ENCODE measurements around the gene UMAD1.
A peak's percentile ranks its signal among the peaks of the same experiment; 100 is the strongest.

The UMAD1 gene

GRCh38 chr7:7907306-7907705 is 266.8 kb downstream of the UMAD1 start:
- no peak for DNase-seq

- DNase-seq: no peak
Observed at GRCh38 chr7:7908622-7909145, 268.1 kb downstream of the UMAD1 start.

DNA sequence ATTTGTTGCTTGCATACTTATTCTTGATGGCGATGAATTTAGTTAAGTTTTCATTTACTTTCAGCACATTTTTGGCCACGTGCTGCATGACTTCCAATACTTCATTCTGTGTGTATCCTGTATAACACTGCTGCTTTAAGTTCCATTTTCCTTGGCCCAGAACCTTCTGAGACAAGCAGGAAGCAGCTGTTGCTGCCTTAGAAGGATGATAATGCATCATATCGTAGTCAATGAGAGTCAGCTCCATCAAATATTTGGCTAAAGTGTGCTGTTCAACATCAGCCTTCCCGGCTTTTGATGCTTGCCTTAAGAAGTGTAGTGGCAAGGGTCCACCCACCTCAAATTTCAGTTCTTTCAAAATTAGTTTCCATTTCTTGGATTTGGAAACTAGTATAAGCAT is 268.8 kb downstream of the UMAD1 start:
- no peak for DNase-seq

GRCh38 chr7:7911369-7912123 is 271.0 kb downstream of the UMAD1 start:
- no peak for DNase-seq

DNA sequence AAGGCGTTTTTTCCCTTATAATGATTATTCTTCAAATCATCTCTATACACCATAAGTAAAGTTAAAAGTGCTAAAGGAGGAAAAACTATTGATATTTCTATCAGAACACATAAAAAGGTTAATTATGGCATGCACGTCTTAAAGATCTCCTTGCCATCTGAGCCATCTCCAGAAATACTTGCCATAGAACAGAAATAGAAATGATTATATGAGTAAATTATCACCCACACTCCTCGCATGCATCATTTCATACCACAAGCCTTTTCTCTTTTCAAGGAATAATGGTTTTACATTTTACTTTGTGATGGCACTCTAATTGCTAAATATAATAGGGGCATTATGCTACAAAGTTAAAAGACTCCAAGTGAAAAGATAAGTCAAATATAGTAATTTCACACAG is 272.4 kb downstream of the UMAD1 start:
- DNase-seq: no peak

DNA sequence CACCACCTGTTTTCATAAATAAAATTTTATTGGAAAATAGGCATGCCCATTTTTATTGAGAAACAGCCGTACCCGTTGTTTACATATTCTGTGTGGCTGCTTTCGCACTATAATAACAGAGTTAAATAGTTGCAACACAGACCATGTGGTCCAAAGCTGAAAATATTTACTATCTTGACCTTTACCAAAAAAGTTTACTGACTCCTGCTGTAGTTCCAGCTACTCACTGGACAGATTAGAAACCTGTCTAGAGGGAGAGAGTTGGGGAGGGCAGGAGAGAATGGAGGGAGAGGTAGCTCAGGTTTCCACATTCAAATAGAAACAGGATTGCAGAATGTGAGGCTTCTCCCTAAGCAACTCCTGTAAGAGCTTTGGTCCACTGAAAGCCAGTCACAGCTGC is 273.0 kb downstream of the UMAD1 start:
- no peak for DNase-seq

- no peak for DNase-seq
Observed at GRCh38 chr7:7914547-7914946, 274.0 kb downstream of the UMAD1 start.

DNA sequence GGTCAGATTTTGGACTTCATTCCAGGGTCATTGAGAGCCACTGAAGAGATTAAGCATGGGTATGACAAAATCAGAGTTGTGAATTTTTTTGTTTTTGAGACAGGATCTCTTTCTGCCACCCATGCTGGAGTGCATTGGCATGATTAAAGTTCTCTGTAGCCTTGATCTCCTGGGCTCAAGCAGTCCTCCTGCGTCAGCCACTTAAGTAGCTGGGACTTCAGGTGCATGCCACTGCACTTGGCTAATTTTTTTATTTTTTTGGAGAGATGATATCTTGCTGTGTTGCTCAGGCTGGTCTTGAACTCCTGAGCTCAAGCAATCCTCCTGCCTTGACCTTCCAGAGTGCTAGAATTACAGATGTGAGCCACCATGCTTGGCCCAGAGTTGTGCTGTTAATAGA is 275.5 kb downstream of the UMAD1 start:
- DNase-seq: no peak

- no peak for DNase-seq
Observed at GRCh38 chr7:7917593-7917992, 277.0 kb downstream of the UMAD1 start.

- no peak for DNase-seq
Observed at GRCh38 chr7:7918736-7919448, 278.3 kb downstream of the UMAD1 start.

GRCh38 chr7:7919449-7919945 is 278.9 kb downstream of the UMAD1 start:
- no peak for DNase-seq

DNA sequence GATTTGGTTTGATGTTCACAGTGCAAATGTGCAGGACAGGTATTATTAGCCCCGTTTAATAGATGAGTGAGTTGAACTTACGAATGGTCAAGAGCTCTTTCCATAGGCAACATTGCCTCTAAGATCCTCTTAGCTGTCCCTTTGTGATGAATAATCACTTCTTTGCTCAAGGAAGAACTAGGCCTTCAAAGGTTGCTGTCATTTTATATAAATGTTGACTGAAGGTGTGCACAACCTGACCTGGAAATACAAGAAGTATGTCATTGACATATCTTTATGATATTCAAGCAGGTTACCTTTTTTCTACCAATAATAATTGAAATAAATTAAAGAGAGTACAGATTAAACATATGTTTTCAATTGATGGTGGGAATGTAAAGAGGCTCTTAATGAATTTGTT is 279.5 kb downstream of the UMAD1 start:
- no peak for DNase-seq

- DNase-seq: no peak
Observed at GRCh38 chr7:7920481-7920880, 279.9 kb downstream of the UMAD1 start.

DNA sequence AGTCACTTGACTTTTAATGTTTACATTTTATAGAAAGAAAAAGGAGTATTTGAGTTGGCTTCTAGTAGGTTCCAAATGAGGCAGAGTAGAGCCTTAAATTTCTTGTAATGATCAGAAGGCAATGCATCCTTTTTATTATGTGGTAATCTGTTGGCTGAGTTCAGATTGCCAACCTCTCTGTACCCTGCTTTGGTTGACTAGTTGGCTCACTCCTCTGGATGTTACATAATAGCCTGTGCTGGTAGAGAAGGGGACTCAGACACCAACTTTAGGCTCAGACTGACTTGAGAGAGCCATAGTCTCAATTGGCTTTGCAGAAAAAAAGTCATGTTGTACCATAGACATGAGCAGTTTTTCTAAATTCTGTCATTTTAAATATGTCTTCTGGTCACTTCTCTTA is 281.3 kb downstream of the UMAD1 start:
- no peak for DNase-seq

DNA sequence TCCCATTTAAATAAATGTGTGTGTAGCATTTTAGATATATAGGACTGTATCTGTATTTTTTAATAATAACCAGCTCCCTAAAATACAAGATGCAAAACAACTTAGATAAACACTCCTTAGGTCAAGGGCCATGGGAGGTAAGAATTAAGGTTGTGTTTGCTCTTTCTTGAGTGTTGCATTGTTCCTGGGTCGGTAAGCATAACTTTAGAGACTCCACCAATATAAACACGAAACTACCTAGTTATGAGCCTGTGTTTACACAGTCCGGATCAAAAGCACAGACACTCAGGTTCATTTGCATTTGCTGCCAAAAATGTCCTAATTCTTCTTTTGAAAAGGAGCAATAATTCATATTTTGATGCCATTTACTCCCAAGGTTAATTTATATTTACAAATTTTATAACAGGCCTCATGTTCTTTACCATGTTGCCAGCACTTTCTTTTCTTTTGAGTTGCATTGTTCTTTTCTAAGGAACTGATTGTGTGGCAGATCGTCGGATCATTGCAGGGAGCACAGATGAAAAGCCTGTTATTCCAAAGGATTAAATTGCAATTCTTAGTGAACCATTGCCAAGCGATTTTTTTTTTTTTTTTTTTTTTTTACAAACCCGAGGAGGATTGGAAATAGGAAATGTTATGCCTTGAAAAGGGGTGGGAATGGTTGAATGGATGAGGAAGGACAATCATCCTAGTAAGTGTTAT is 282.3 kb downstream of the UMAD1 start:
- peak; percentile 45 for DNase-seq

GRCh38 chr7:7923818-7924217 is 283.3 kb downstream of the UMAD1 start:
- no peak for DNase-seq

DNA sequence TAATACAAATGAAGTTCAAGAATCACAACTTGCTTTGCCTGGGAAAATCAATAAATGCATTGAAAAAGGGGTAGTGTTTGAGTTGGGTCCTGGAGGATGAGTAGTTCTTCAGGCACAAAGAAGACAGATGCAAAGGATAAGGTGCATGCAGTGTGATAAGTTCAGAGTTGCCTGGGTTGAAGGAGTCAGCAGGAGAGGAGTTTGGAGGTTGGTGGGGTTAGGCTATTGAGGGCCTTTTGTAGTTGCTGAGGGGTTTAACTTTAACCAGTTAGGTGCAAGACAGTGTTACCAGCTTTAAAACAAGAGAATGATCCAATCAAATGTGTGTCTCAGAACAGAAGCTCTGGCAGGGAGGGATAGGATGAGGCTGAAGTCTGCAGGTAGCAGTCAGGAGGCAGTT is 283.8 kb downstream of the UMAD1 start:
- no peak for DNase-seq

Data from NCI-H1417 treated with DMSO at 0.1 percent for 48 hours (cell line).